Astrocyte (in vitro differentiated cells and primary cell): Measurements from ENCODE around the gene ICOSLG. TPM values are rescaled to one million over a fixed set of nuclear protein-coding genes. Genes with fewer than 3 reads are reported as not detected.
"Not testable (repeated sequence)": the region's sequence is repeated elsewhere in the genome, so short reads cannot be mapped to it uniquely, and the experiment has no call there.

Experiments
- DNase-seq: peaks from one replicate; pipeline ENCODE4 v3.0.0-alpha.2; 2010; ENCODE audit warnings: low read depth
- FAIRE-seq: peaks from 2 replicates; lab custom pipeline; 2011; peaks lifted over from hg19 to GRCh38; lab: Jason Lieb, UNC
- H2AFZ ChIP-seq: 2 replicates; pipeline ENCODE4 v1.6.0; 2012; ENCODE audit warnings: low read depth, low read length, inconsistent platforms
- H3K27ac ChIP-seq: 2 replicates; pipeline ENCODE4 v1.5.1; 2011; ENCODE audit warnings: low read depth, low read length, inconsistent platforms
- H3K27me3 ChIP-seq: 2 replicates; pipeline ENCODE4 v1.6.0; 2011; ENCODE audit warnings: low read length, inconsistent platforms; ENCODE audit not compliant: insufficient read depth
- H3K36me3 ChIP-seq: 2 replicates; pipeline ENCODE4 v1.5.1; 2011; ENCODE audit warnings: low read length, inconsistent platforms; ENCODE audit not compliant: insufficient read depth
- H3K4me1 ChIP-seq: 2 replicates; pipeline ENCODE4 v1.5.1; 2011; ENCODE audit warnings: low read length, inconsistent platforms; ENCODE audit not compliant: insufficient read depth
- H3K4me2 ChIP-seq: 2 replicates; pipeline ENCODE4 v1.6.0; 2012; ENCODE audit warnings: low read length, inconsistent platforms
- H3K4me3 ChIP-seq: 2 replicates; pipeline ENCODE4 v1.5.1; 2011; ENCODE audit warnings: low read depth, mild to moderate bottlenecking, low read length, inconsistent platforms; ENCODE audit not compliant: insufficient read depth
- H3K79me2 ChIP-seq: 2 replicates; pipeline ENCODE4 v1.6.0; 2012; ENCODE audit warnings: mild to moderate bottlenecking, low read length, inconsistent platforms; ENCODE audit not compliant: insufficient read depth
- H3K9ac ChIP-seq: 2 replicates; pipeline ENCODE4 v1.6.0; 2012; ENCODE audit warnings: mild to moderate bottlenecking, low read length, inconsistent platforms
- H3K9me3 ChIP-seq: 2 replicates; pipeline ENCODE4 v1.5.1; 2012; ENCODE audit warnings: low read depth, mild to moderate bottlenecking, low read length, inconsistent platforms; ENCODE audit not compliant: insufficient read depth
- H4K20me1 ChIP-seq: 2 replicates; pipeline ENCODE4 v1.6.0; 2012; ENCODE audit warnings: low read length, inconsistent platforms; ENCODE audit not compliant: insufficient read depth
- H3K27ac Mint-ChIP-seq: one replicate; pipeline ENCODE4 v1.8.0; 2021; ENCODE audit warnings: mild to moderate bottlenecking, mixed read lengths; ENCODE audit not compliant: unreplicated experiment
- H3K27me3 Mint-ChIP-seq: one replicate; pipeline ENCODE4 v1.8.0; 2021; ENCODE audit warnings: low read depth, mixed read lengths; ENCODE audit not compliant: unreplicated experiment
- H3K36me3 Mint-ChIP-seq: one replicate; pipeline ENCODE4 v1.8.0; 2021; ENCODE audit warnings: low read depth, mixed read lengths; ENCODE audit not compliant: unreplicated experiment
- H3K4me1 Mint-ChIP-seq: one replicate; pipeline ENCODE4 v1.8.0; 2021; ENCODE audit warnings: low read depth, mixed read lengths; ENCODE audit not compliant: unreplicated experiment
- H3K4me3 Mint-ChIP-seq: one replicate; pipeline ENCODE4 v1.8.0; 2021; ENCODE audit warnings: mild to moderate bottlenecking, moderate library complexity, mixed read lengths; ENCODE audit not compliant: unreplicated experiment
- H3K9me3 Mint-ChIP-seq: one replicate; pipeline ENCODE4 v1.8.0; 2021; ENCODE audit warnings: mild to moderate bottlenecking, mixed read lengths; ENCODE audit not compliant: unreplicated experiment
- CTCF ChIP-seq: IDR thresholded peaks from 2 replicates; pipeline ENCODE4 v1.5.1; 2011; ENCODE audit warnings: low read depth, mild to moderate bottlenecking, inconsistent platforms, low read length, moderate library complexity; ENCODE audit not compliant: insufficient read depth
- EZH2 ChIP-seq: IDR thresholded peaks from 2 replicates; pipeline ENCODE4 v1.6.1; 2012; ENCODE audit warnings: mild to moderate bottlenecking, low read length, inconsistent platforms; ENCODE audit not compliant: insufficient read depth
- total RNA-seq: library from RNA; stranded (reverse); gene quantifications from 2 replicates; pipeline ENCODE4 v1.2.1, GENCODE V29; 2021

The ICOSLG gene
- total RNA-seq, 1 donor from 2014 or later = 4.7 TPM

GRCh38 chr21:44283948-44284347 lies 43.2 kb upstream of the ICOSLG start:
- H3K27me3 Mint-ChIP-seq = peaks cover 21% of the 10 kb centered on the region
- H3K4me2 ChIP-seq = no peak overlapping the region
- H3K9me3 ChIP-seq = no peaks in the 10 kb centered on the region
- no peaks in the 10 kb centered on the region for H3K4me1 Mint-ChIP-seq
- TF ChIP-seq EZH2 = no peak
- TF ChIP-seq CTCF = no peak
- no peaks in the 10 kb centered on the region for H3K36me3 Mint-ChIP-seq
- H3K79me2 ChIP-seq = no peaks in the 10 kb centered on the region
- H2AFZ ChIP-seq = no peak overlapping the region
- H3K4me3 Mint-ChIP-seq = no peak overlapping the region
- H4K20me1 ChIP-seq = no peaks in the 10 kb centered on the region
- no peaks in the 10 kb centered on the region for H3K36me3 ChIP-seq
- H3K27ac ChIP-seq = no peak overlapping the region
- DNase-seq (no peak), FAIRE-seq (no peak)
- no peak overlapping the region for H3K27ac Mint-ChIP-seq
- H3K27me3 ChIP-seq = peaks cover 1% of the 10 kb centered on the region
- no peak overlapping the region for H3K4me3 ChIP-seq
- no peaks in the 10 kb centered on the region for H3K9me3 Mint-ChIP-seq
- no peak overlapping the region for H3K9ac ChIP-seq
- H3K4me1 ChIP-seq = no peaks in the 10 kb centered on the region

- not testable (repeated sequence) for H3K36me3 ChIP-seq, H3K9me3 Mint-ChIP-seq, H3K27me3 ChIP-seq, FAIRE-seq, H3K9me3 ChIP-seq, H3K4me3 Mint-ChIP-seq, DNase-seq, H3K4me3 ChIP-seq, H4K20me1 ChIP-seq, H3K79me2 ChIP-seq, H3K4me1 Mint-ChIP-seq, H3K36me3 Mint-ChIP-seq, H2AFZ ChIP-seq, H3K4me2 ChIP-seq, H3K9ac ChIP-seq, H3K4me1 ChIP-seq, H3K27ac ChIP-seq
- H3K27ac Mint-ChIP-seq = peak overlapping the region; percentile 12
- H3K27me3 Mint-ChIP-seq = peaks cover 16% of the 10 kb centered on the region
These were observed 42.6 kb upstream of the ICOSLG start for GRCh38 chr21:44283211-44283785.

GRCh38 chr21:44282370-44282769 lies 41.6 kb upstream of the ICOSLG start:
- no peaks in the 10 kb centered on the region for H3K36me3 Mint-ChIP-seq
- H3K27me3 Mint-ChIP-seq = peaks cover 10% of the 10 kb centered on the region
- H3K4me2 ChIP-seq = no peak overlapping the region
- no peaks in the 10 kb centered on the region for H3K9me3 ChIP-seq
- no peak overlapping the region for H3K27ac ChIP-seq
- H3K9me3 Mint-ChIP-seq = no peaks in the 10 kb centered on the region
- TF ChIP-seq EZH2 (no peak), CTCF (no peak)
- no peak overlapping the region for H3K4me3 Mint-ChIP-seq
- H4K20me1 ChIP-seq = no peaks in the 10 kb centered on the region
- no peak overlapping the region for H3K27ac Mint-ChIP-seq
- H3K36me3 ChIP-seq = no peaks in the 10 kb centered on the region
- DNase-seq (no peak), FAIRE-seq (no peak)
- no peaks in the 10 kb centered on the region for H3K4me1 ChIP-seq
- H2AFZ ChIP-seq = no peak overlapping the region
- H3K9ac ChIP-seq = no peak overlapping the region
- no peaks in the 10 kb centered on the region for H3K79me2 ChIP-seq
- no peaks in the 10 kb centered on the region for H3K4me1 Mint-ChIP-seq
- H3K4me3 ChIP-seq = no peak overlapping the region
- H3K27me3 ChIP-seq = peaks cover 2% of the 10 kb centered on the region
